C4-2B (cell line): Measurements from ENCODE around the gene PTRHD1.

ENCODE experiments used
- ZFX ChIP-seq: fragments of 450-650 bp; IDR thresholded peaks from 2 replicates; pipeline ENCODE4 v1.6.1; 2017
- TF ChIP-seq, protein P1 (sequence below): fragments of 450-650 bp; conservative IDR thresholded peaks from 2 replicates; pipeline ENCODE4 v1.5.1; 2017; ENCODE audit warnings: mild to moderate bottlenecking

- no peak for TF ChIP-seq ZFX
- TF ChIP-seq, protein P1, sequence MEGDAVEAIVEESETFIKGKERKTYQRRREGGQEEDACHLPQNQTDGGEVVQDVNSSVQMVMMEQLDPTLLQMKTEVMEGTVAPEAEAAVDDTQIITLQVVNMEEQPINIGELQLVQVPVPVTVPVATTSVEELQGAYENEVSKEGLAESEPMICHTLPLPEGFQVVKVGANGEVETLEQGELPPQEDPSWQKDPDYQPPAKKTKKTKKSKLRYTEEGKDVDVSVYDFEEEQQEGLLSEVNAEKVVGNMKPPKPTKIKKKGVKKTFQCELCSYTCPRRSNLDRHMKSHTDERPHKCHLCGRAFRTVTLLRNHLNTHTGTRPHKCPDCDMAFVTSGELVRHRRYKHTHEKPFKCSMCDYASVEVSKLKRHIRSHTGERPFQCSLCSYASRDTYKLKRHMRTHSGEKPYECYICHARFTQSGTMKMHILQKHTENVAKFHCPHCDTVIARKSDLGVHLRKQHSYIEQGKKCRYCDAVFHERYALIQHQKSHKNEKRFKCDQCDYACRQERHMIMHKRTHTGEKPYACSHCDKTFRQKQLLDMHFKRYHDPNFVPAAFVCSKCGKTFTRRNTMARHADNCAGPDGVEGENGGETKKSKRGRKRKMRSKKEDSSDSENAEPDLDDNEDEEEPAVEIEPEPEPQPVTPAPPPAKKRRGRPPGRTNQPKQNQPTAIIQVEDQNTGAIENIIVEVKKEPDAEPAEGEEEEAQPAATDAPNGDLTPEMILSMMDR: no peak
Measured at GRCh38 chr2:24779116-24779515, 14.1 kb downstream of the PTRHD1 start.
